GM18498 (cell line): ENCODE results near the gene UBLCP1.
A peak's percentile ranks its signal among the peaks of the same experiment; 100 is the strongest.
"Not testable (repeated sequence)": the region's sequence is repeated elsewhere in the genome, so short reads cannot be mapped to it uniquely, and the experiment has no call there.

Source experiments
- ATAC-seq: cut with Tn5 transposase; IDR thresholded peaks from one replicate; pipeline ENCODE4 v1.9.1; 2021; ENCODE audit warnings: mild to moderate bottlenecking, moderate library complexity; ENCODE audit not compliant: unreplicated experiment

The UBLCP1 gene

DNA sequence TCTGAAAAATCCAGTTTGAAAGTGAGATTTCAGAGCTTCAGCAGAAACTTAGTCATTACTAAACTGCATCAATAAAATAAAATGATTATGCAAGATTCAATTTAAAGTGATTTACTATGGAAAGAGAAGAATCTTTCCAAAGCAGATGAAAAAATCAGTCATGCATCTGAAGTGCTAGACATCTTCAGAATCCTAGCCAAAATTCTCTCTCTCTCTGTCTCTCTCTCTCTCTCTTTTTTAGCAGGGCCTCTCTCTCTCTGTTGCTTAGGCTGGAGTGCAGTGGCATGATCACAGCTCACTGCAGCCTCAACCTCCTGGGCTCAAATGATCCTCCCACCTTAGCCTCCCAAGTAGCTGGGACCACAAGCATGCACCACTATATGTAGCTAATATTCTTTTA is 18.2 kb upstream of the UBLCP1 start:
- ATAC-seq: no peak

GRCh38 chr5:159249158-159249557 is 13.9 kb upstream of the UBLCP1 start:
- ATAC-seq: no peak

DNA sequence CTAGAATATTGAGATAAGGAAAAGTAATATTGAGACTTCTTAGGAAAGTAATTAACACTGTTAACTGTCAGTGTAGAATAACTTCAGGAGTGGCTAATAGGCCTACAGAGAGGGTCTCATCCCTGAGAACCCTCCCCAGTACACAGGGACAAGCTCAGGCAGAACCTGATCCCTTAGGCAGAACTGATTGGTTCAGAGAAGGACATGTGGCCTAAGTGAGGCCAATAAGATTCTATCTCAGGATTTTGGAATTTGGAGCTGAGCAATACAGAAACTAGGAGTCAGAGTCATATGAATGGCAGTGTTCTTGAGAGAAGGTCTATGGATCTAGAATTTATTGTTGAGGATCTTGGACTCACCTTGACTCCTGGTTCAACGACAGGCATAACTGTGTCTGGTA is 10.9 kb upstream of the UBLCP1 start:
- ATAC-seq: no peak

- no peak for ATAC-seq
Observed at GRCh38 chr5:159257007-159257406, 6.1 kb upstream of the UBLCP1 start.

GRCh38 chr5:159257629-159258283 is 5.3 kb upstream of the UBLCP1 start:
- ATAC-seq: no peak

- ATAC-seq: no peak
Observed at GRCh38 chr5:159258361-159258760, 4.7 kb upstream of the UBLCP1 start.

DNA sequence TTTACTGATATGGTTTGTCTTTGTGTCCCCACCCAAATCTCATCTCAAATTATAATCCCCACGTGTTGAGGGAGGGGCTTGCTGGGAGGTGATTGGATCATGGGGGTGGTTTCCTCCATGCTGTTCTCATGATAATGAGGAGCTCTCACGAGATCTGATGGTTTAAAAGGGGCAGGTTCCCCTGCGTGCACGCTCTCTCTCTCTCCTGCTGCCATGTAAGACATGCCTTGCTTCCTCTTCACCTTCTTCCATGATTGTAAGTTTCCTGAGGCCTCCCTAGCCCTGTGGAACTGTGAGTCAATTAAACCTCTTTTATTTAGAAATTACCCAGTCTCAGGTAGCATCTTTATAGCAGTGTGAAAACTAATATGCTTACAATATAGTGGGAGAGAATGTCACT is 2.9 kb upstream of the UBLCP1 start:
- not testable (repeated sequence) for ATAC-seq

DNA sequence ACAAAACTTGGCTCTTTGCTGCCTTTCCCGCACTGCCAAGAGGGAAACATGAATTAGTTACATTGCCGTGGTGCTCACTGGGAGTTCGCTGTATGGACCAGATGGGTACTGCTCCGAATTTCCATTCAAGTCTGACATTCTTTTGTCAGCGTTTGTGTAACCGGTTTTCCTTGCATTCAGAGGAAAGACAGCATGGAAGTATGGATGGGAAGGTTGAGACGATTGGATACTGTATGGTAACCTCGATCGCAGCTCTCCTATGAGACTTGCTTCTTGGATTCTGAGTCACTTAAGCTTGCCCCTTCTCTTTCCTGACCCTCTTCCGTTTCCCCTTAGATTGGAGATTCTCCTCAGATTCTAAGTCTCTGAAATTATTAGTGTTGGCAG is 625 bp upstream of the UBLCP1 start:
- peak; percentile 4 for ATAC-seq

DNA sequence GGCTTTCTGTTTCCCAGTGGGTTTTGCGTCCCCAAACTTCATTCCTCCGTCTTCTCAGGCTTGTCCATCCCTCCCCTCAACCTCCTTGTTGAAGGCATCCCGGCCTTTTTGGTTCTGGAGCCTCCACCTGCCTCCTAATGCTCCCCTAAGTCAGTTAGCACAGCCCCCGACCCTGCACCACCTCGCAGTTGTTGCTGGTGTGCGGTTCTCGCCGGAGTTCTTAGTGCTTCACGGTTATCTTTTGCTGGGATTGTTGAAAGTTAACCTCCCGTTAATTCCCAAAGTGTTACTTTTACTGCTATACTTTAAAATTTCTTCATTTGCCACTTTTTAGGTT is 447 bp downstream of the UBLCP1 start:
- peak; percentile 27 for ATAC-seq

GRCh38 chr5:159266764-159267163 is 3.7 kb downstream of the UBLCP1 start:
- ATAC-seq: not testable (repeated sequence)

DNA sequence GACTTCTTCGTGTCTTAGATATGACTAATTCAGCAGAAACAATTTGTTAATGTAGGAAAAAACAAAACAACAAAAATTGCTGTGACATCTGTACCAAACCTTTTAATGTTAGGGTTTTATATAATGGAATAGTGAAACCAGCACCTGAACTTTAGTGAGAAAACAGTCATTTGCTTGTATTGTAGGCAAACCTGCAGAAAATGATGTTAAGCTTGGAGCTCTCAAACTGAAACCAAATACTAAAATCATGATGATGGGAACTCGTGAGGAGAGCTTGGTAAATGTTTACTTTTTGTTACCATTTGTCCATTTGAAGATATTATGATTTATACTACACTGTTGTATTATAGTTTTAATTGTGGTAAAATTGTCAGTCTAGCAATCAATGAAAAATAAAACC is 6.6 kb downstream of the UBLCP1 start:
- no peak for ATAC-seq

GRCh38 chr5:159273923-159274322 is 10.8 kb downstream of the UBLCP1 start:
- no peak for ATAC-seq

- no peak for ATAC-seq
Observed at GRCh38 chr5:159274676-159275075, 11.6 kb downstream of the UBLCP1 start.

GRCh38 chr5:159286420-159287035 is 23.4 kb downstream of the UBLCP1 start:
- ATAC-seq: no peak

DNA sequence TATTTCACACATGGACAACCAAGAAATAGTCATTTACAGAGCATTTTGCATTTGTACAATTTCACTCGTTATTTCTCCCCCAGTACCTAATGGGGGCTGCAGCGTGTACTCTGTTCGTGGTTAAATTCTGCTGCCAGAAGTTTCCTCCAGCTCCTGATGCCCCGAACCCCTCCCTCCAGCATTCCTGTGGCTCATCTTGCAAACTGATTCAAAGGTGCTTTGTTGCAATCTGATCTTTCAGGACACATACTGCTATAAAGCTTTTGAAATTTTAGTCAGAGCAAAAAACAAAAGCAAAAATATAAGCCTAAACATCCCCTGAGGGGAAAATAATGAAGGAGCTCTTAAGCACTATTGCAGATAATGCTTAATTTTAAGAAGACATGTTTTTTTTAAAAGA is 27.7 kb downstream of the UBLCP1 start:
- ATAC-seq: no peak

GRCh38 chr5:159294921-159295320 is 31.8 kb downstream of the UBLCP1 start:
- ATAC-seq: no peak

DNA sequence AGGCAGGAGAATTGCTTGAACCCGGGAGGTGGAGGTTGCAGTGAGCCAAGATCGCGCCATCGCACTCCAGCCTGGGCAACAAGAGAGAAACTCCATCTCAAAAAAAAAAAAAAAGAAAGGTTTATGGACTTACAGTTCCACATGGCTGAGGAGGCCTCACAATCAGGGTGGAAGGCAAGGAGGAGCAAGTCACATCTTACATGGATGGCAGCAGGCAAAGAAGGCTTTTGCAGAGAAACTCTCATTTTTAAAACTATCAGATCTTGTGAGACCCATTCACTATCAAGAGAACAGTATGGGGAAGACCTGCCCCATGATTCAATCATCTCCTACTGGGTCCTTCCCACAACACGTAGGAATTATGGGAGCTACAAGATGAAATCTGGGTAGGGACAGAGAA is 34.2 kb downstream of the UBLCP1 start:
- not testable (repeated sequence) for ATAC-seq

DNA sequence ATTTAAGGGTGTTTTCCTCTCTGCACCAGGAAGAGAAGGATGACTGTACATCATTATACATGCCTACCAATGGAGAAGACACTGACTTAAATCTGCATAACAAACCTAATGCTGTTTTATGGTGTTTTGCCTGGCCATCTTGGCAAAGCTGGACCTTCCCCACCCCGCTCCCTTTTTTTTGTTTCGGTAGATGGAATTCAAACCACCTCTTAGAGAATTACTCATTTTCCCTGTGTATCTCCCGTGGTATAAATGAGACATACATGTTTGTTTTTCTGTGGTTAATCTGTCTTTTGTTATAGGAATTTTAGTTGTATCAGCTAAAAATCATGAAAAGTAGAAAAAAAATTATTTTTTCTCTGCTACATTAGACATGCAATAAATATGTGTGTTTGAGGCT is 38.4 kb downstream of the UBLCP1 start:
- ATAC-seq: no peak

GRCh38 chr5:159301929-159302860 is 39.1 kb downstream of the UBLCP1 start:
- not testable (repeated sequence) for ATAC-seq

GRCh38 chr5:159303286-159303685 is 40.2 kb downstream of the UBLCP1 start:
- no peak for ATAC-seq

DNA sequence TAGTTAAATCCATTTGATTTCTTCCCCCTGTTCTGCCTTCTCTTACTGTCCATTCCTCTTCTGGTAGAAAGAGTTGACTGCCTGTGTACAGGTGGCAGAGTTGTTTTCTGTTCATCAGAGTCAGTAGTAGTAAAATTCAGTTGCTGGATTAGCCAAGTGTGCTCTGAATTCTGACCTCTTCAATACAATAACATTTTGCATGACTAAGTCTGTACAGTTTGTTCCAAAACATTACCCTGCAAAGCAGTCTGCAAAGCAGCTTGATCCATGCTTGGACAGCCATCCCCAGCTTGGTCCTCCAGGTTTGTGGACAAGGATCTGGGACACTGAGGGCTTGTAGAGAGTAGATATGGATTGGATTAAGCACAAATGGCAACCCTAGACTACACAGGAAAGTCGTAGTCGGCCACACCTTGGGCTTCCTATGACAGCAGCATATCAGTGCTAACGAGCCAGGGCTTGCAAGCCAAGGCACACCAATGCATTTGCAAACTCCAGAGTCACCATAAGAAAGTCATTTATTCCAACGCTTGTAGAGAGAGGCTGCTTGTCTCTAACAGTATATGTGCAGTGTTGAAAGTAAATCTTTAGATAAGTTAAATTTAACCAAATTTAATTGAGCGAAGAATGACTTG is 42.0 kb downstream of the UBLCP1 start:
- ATAC-seq: no peak
